Adipose tissue (tissue), 3 donors: ENCODE data around the gene CCR3. TPM values are rescaled to one million over a fixed set of nuclear protein-coding genes. Genes with fewer than 3 reads are reported as not detected.

Experiments
- H3K27ac ChIP-seq: one replicate; pipeline ENCODE4 v1.5.1; 2013; ENCODE audit warnings: low read depth, low read length
- WGBS, 3 donors: extraction: QIAGEN DNeasy Blood & Tissue Kit; methylation state at CpG; one replicate each; pipeline ENCODE4 v1.1.7; 2013; 5-methylcytosine and 5-hydroxymethylcytosine counted together
- polyA plus RNA-seq, 3 donors: library from polyadenylated mRNA; stranded (reverse); fragments of 200-250 nt; gene quantifications; one replicate each; pipeline ENCODE4 v1.2.3, GENCODE V29; 2013
- donor health status: healthy with polysubstance abuse.
- donor health status: Bipolar disorder and iron deficiency.
- donor health status: healthy.

The CCR3 gene
- polyA plus RNA-seq, 3 donors: 0.04 TPM; not detected in 2

GRCh38 chr3:46214751-46215352 is 27.4 kb upstream of the CCR3 start:
- 23 to 91% (median 81%) methylated on average over 1 of the region's 1 CpG for WGBS, 3 donors
- H3K27ac ChIP-seq: no peak overlapping the region

GRCh38 chr3:46215810-46216414 is 26.3 kb upstream of the CCR3 start:
- H3K27ac ChIP-seq: no peak overlapping the region
- WGBS, 3 donors: 16 to 85% (median 78%) methylated on average over 4 of the region's 4 CpGs

- 67 to 91% (median 91%) methylated on average over 2 of the region's 2 CpGs for WGBS, 3 donors
These were observed 24.0 kb upstream of the CCR3 start for GRCh38 chr3:46218196-46218709.

GRCh38 chr3:46221391-46221790 is 20.9 kb upstream of the CCR3 start:
- no peak overlapping the region for H3K27ac ChIP-seq
- 31 to 36% (median 35%) methylated on average over 4 of the region's 4 CpGs for WGBS, 3 donors

More at GRCh38 chr3:46218196-46218709, 24.0 kb upstream of the CCR3 start:
- H3K27ac ChIP-seq: no peak overlapping the region

DNA sequence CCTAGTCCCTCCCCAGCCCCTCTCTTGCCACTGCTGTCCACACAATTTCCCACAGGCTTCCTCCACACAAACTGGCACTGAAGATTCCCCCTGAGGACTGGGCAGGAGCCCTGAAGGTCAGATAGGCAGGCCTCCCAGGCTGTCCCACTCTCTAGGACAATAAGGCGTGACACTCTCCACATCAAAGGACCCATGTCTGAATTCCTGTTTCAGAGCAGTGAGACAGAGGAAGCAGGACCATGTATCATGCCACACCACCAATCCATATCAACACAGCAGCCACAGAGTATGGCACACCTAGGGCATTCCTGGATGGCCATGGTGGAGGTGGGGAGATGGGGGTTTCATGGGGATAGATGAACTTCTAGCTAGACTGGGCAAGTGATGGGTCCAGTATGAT is 20.3 kb upstream of the CCR3 start:
- H3K27ac ChIP-seq: no peak overlapping the region
- WGBS, 3 donors: 59 to 63% (median 62%) methylated on average over 1 of the region's 1 CpG

DNA sequence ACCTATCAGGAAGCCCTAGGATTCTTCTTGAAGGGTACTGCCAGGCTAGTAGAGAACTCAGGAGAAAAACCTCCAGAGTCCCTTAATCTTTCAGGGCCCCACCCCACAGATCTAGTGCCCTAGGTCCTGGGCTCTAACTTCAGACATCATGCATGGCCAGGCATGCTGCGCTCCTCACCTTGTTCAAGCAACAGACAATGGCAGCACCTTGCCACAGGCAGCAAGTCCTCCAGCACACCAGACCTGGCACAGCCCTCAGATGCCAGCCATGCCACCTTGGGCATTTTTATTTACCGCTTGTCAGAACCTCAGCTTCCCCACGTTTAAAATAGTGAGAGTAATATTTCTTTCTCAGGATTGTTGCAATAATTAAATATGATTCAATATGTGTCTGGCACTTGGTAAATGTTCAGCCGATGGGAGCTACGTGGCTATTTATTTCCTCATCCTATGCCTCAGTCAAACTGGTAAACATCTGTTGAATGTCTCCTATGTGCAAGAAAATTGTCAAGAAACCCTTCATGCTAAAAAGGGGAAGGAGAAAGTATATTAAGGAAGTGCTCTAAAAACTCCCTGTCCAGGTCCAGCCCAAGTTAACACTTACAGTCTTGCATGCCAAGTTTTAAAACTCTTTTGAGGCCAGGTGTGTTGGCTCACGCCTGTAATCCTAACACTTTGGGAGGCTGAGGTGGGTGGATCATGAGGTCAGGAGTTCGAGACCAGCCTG is 19.7 kb upstream of the CCR3 start:
- 39 to 53% (median 45%) methylated on average over 7 of the region's 7 CpGs for WGBS, 3 donors
- no peak overlapping the region for H3K27ac ChIP-seq

DNA sequence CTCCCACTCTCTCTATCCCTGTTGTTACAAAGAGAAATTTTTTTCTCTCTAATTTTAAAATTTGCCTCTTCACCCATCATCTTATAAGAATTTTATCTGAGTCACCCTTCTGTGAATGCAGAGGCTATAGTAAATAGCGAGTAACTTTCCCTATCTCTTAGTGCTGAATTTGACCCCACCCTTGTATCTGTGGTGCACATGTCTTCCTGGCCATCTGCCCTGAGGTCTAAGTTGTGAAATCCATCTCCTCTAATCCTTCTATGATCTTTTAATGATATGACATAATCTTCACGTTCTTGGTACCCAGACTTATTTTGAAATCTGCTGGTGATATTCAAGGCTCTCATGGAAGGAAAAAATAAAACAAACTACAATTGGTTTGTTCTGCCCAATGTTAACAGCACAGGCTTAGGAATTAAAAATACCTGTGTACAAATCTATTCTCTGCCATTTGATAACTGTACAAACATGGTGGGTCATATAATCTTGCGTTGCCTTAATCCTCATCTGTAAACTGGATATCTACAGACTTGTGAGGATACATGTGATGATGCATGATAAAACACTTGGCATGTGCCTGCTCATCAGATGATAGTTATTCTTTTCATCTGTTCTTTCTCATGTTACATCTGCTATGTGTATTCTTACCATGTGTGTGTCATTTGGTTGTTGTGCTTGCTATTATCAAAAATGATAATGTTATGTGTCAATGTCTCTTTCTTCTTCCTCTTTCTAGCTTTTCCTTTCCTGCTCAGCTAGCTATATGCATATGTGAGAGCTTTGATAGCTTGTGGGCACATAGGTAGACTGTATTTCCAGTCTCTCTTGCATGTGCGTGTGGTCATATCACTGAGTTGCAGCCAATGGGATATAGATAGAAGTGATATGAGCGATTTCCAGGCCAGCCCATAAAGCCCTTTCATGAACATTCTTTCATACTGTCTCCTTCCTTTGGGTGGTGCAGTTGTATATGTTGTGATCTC is 13.7 kb upstream of the CCR3 start:
- H3K27ac ChIP-seq: no peak overlapping the region
- 48 to 63% (median 54%) methylated on average over 5 of the region's 5 CpGs for WGBS, 3 donors

GRCh38 chr3:46231323-46231722 is 10.9 kb upstream of the CCR3 start:
- WGBS, 3 donors: 85 to 91% (median 90%) methylated on average over 5 of the region's 5 CpGs

GRCh38 chr3:46233194-46233593 is 9.1 kb upstream of the CCR3 start:
- 50 to 67% (median 61%) methylated on average over 6 of the region's 6 CpGs for WGBS, 3 donors
- H3K27ac ChIP-seq: no peak overlapping the region

More at GRCh38 chr3:46231323-46231722, 10.9 kb upstream of the CCR3 start:
- H3K27ac ChIP-seq: no peak overlapping the region

- 64 to 87% (median 86%) methylated on average over 2 of the region's 2 CpGs for WGBS, 3 donors
- no peak overlapping the region for H3K27ac ChIP-seq
These were observed 6.8 kb upstream of the CCR3 start for GRCh38 chr3:46235425-46235824.

GRCh38 chr3:46236294-46237054 is 5.8 kb upstream of the CCR3 start:
- 52 to 71% (median 57%) methylated on average over 5 of the region's 5 CpGs for WGBS, 3 donors
- H3K27ac ChIP-seq: no peak overlapping the region

DNA sequence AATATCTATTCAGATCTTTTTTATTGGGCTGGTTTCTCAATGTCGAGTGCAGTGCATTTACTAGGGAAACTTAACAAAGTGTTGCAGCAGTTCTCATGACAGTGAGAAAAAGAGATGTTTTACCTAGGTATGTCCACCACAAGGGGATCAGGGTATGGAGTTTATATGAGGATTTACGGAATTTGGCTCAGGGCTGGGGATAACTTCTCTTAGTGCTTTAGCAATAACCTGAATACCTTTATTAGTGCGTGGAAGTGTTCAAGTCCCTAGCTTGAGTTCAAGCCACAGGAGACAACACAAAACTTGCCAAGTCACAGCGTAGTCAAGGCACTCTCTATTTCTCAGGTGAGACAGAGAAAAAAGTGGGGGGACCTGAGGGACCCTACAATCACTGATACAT is 3.9 kb upstream of the CCR3 start:
- 79 to 94% (median 89%) methylated on average over 4 of the region's 4 CpGs for WGBS, 3 donors
- no peak overlapping the region for H3K27ac ChIP-seq

DNA sequence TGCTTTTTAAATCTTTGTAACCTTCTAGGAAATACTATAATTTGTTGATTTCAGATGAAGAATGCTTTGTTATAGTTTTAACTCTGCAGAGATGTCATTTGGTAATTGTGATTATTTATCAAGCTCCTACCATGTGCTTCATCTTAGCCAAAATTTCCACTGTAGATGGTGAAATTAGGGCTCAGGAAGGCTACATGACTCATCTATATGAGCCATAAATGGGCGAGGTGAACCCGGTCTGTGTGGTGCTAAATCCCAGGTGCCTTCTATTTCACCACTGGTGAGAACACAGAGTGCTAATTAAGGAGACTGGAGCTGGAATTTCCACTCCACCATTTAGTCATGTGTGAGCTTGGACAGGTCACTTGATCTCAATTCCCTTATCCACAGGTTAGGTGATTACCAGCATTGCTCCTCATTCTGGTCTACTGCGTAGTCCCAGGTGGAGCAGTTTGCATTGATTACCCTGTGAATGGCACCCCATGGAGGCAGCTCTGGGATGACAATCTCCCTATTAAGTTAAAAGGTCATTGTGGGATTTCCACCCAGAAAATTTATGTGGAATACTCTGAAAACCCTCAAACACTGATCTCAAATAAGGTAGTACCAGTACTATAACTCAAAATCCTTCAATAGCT is 2.8 kb upstream of the CCR3 start:
- 75 to 79% (median 77%) methylated on average over 3 of the region's 3 CpGs for WGBS, 3 donors

DNA sequence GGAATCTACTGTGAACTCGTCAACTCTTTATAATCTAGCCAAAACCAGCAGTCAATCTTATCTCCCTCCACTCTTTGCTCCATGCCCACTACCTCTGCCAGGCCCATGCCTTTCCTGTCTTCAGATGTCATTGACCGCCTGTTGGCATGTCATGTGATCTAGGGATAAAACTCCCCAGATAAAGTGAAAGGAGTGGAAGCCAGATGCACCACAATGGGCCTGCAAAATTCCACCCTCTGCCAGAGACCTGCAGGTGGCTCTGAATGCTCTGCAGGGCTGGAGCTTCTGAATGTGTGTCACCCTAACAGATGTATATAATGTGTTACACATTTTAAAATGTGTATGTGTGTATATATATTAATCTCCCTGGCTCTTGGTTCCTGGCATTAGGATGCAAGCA is 2.3 kb upstream of the CCR3 start:
- 64 to 88% (median 78%) methylated on average over 2 of the region's 2 CpGs for WGBS, 3 donors
- no peak overlapping the region for H3K27ac ChIP-seq

More for the DNA sequence above, 2.8 kb upstream of the CCR3 start:
- H3K27ac ChIP-seq: no peak overlapping the region

DNA sequence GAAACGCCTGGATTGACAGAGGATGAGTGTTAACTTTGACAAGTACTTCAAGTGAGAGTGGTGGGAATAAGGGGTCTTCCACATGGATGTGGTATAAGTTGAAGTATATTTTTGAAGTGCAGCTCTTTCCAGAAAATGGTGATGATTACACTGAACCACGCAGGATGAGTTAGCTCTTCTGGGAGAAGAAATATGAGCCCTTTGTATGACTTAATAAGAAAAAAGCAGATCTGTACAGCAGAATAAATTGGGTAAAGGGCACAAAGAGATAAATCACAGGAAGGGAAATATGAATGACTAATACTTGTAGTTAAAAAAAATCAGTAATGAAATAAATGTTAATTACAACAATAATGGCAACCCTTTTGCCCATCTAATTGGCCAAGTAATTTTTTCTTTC is 1.3 kb downstream of the CCR3 start:
- H3K27ac ChIP-seq: no peak overlapping the region
- WGBS, 3 donors: 64 to 72% (median 66%) methylated on average over 2 of the region's 2 CpGs

DNA sequence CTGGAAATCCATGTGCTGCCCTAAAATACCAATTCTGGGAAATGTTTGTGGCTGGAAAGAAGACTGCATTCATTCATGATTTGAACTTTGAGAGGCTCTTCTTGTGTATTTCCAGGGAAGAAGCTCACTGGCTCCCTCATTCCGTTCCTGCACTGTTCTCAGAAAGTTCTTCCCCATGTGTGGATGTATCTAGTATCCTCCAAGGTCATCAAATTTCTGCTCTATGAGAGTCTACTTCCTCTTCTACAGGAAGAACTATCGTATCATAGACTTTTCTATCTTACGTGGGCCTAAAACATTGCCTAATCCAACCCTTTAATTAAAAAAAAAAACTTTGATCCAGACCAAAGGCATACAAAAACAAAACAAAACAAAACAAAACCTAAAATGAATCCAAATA is 2.9 kb downstream of the CCR3 start:
- WGBS, 3 donors: 52 to 76% (median 66%) methylated on average over 3 of the region's 3 CpGs
- no peak overlapping the region for H3K27ac ChIP-seq

- WGBS, 3 donors: 34 to 67% (median 57%) methylated on average over 1 of the region's 1 CpG
- no peak overlapping the region for H3K27ac ChIP-seq
These were observed 10.7 kb downstream of the CCR3 start for GRCh38 chr3:46252980-46253379.
